Stomach (tissue), 4 donors: ENCODE measurements around the gene PLCG1.

Source experiments
- CTCF ChIP-seq, 7 experiments: fragments of 450-650 bp in 4 of 7; fragments of 200-600 bp in 3 of 7; sonication (generic) in 3 of 7; IDR thresholded peaks; one replicate each; pipeline ENCODE4 v1.5.1; 2016 to 2019; ENCODE audit warnings: antibody characterized with exemption in 7 of 7, control low read depth in 2 of 7, mild to moderate bottlenecking in 1 of 7
- EP300 ChIP-seq: sonication (generic); formaldehyde crosslinking; IDR thresholded peaks from one replicate; pipeline ENCODE4 v1.6.1; 2017; ENCODE audit warnings: antibody characterized with exemption
- POLR2AphosphoS5 ChIP-seq, 3 donors: sonication (generic); formaldehyde crosslinking; IDR thresholded peaks; one replicate each; pipeline ENCODE4 v1.6.1; 2016; ENCODE audit warnings: antibody characterized with exemption in 3 of 3

- no peak for TF ChIP-seq EP300
- TF ChIP-seq CTCF (IDR thresholded peaks at IDR 0.05), result no peak
- no peak for TF ChIP-seq POLR2AphosphoS5 (IDR thresholded peaks at IDR 0.05)
These were observed 64.4 kb downstream of the PLCG1 start for GRCh38 chr20:41201760-41202159.
